ENCODE data around the gene PADI3.
"Not testable (repeated sequence)": the region's sequence is repeated elsewhere in the genome, so short reads cannot be mapped to it uniquely, and the experiment has no call there.

The PADI3 gene

DNA sequence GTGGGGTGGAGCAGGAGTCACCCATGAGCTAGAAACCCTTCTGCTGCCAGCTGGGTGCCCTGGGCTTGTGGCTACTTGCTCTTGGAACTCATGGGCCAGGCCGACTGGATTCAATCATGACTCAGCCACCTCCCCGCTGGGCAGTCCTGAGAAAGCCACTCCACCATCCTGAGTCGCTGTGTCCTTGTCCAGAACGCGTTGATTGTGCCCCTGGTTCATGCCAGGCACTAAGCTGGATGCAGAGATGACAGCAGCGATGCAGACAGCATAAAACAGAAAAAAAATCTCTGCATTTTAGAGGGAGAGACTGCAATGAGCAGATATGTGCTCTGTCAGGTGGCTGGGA is 33.4 kb upstream of the PADI3 start:
- DNase-seq: no peak

GRCh38 chr1:17216078-17216477 is 32.8 kb upstream of the PADI3 start:
- DNase-seq: no peak

- no peak for DNase-seq
Measured at GRCh38 chr1:17217607-17218006, 31.3 kb upstream of the PADI3 start.

GRCh38 chr1:17218939-17219338 is 30.0 kb upstream of the PADI3 start:
- no peak for DNase-seq

- no peak for DNase-seq
Measured at GRCh38 chr1:17220287-17220686, 28.6 kb upstream of the PADI3 start.

- no peak for DNase-seq
Measured at GRCh38 chr1:17222557-17222956, 26.3 kb upstream of the PADI3 start.

GRCh38 chr1:17224434-17224833 is 24.5 kb upstream of the PADI3 start:
- DNase-seq: no peak

GRCh38 chr1:17225140-17225539 is 23.8 kb upstream of the PADI3 start:
- no peak for DNase-seq

DNA sequence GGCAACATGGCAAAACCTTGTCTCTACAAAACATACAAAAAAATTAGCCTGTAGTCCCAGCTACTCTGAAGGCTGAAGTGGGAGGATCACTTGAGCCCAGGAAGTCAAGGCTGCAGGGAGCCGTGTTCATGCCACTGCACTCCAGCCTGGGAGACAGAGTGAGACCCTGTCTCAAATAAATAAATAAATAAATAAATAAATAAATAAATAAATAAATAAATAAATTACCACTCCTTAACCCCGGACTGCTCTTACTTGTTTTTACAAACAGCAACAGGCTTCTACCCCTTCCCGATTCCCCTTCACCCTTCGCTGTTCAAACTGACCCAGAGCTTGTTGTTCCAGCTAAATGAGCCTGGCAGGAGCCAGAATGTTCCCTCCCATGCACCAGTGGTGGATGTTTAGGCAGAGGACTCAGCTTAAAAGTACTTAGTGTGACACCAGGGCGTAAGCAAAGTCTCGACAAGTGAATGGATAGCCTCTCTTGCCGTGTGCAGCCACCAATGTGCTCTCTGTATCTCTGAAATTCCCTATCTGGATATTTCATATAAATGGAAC is 21.5 kb upstream of the PADI3 start:
- DNase-seq: no peak

DNA sequence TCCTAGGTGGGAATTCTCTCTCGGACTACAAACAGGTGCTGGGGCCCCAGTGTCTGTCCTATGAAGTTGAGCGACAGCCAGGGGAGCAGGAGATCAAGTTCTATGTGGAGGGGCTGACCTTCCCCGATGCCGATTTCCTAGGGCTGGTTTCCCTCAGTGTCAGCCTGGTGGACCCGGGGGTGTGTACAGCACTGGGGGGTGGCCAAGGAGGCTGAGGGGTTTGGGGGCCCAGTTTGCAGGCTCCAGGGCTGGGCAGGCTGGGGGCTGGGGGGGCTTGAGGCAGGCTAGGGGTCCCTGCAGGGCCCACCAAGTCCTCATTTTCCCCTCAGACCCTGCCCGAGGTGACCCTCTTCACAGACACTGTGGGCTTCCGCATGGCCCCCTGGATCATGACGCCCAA is 20.3 kb upstream of the PADI3 start:
- DNase-seq: no peak

DNA sequence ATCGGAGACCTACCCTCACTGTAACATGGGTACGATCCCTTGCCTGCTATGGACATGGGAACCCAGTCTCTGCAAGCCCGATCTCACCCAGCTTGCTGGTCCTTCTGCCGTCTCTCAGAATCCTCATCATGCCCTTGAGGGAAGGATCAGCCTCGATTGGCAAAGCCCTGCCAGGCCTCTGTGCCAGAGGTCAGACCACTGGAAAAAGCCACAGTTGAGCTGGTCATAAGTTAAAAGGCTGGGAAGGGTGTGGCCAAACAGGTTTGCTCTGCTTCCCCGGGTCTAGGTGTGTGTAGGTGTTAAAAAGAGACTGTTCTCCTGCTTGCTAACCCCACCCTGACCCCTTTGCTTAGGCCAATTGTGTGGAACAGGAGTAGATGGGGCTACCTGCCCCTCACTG is 19.5 kb upstream of the PADI3 start:
- DNase-seq: no peak

DNA sequence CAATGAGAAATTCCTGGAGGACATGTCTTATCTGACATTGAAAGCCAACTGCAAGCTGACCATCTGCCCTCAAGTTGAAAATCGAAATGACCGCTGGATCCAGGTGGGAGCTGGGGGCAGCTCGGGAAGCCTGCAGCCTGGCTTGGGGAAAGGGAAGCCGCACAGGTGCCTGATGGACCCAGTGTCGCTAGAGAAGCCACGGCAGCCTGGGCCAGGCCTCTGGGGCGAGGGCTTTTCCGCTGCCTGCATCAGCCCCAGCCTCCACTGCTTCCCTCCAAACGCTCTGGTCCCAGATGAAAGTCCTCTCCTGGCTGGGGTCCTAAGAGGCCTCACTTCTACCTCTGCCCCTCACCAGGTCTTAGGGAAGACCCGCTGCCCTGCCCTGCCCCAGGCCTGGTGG is 18.8 kb upstream of the PADI3 start:
- no peak for DNase-seq

DNA sequence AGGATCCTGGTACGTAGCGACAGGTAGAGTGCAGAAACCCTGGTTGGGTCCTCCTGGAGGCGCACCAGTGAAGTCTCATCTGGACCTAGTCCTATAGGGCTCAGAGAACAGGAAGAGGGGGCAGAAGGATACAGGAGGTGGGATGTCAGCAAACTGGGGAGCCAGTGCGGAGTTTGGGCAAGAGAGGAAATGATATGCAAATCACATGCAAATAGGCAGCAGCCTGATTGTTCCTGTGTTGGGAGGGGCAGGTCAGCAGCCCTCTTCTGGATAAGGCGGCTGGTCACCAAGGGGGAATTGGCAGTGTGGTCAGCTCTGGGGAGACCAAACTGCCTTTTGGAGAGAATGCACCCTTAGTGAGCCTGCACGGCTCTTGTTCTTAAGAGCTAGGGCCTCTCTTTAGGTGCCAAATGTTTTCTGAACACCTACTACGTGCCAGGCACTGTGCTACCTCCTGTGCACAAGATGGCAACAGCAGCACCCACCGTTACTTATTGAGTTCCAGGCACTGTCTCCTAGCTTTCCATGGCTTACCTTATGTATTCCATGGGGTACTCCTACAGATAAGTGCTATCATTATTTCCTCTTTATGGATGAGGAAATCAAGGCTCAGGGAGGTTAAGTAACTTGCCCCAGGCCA is 18.1 kb upstream of the PADI3 start:
- no peak for DNase-seq

DNA sequence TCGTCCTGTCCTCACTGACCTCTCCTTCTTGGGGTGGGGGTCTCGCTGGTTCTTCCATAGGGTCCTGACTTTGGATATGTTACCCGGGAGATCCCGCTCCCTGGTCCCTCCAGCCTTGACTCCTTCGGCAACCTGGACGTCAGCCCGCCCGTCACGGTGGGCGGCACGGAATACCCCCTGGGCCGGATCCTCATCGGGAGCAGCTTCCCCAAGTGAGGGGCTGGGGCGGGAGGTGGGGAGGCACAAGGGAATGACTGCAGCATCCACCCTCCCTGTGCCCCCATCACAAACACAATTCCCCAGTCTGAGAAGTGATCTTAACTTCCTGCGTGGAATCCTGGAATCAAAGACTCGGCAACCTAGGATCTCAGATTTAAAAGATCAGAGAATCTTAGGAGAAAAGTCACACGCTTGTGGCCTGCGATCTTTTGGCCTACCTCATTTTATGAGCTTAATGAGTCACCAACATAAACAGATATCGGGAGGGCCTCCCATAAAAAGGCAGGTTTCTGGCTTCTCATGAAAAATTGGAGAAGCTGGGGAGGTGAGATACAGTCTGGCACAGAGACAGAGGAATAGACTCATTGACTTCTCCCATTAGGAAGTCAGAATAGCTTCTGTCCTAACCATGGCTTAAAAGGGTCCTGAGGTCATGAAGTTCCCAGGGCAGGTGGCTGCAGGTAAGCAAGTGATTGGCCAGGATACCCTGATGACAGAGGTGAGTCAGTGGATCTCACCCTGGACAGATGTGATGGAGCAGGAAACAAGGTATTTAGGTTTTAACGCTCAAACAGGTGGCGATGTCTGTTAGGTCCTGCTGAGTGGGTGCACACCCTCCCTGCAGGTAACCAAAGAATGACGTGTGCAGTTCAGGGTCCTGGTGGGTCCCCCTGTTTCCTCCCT is 15.9 kb upstream of the PADI3 start:
- no peak for DNase-seq

- DNase-seq: peak in 1 of 2 experiments; percentile 25
Measured at GRCh38 chr1:17233675-17234320, 15.1 kb upstream of the PADI3 start.

DNA sequence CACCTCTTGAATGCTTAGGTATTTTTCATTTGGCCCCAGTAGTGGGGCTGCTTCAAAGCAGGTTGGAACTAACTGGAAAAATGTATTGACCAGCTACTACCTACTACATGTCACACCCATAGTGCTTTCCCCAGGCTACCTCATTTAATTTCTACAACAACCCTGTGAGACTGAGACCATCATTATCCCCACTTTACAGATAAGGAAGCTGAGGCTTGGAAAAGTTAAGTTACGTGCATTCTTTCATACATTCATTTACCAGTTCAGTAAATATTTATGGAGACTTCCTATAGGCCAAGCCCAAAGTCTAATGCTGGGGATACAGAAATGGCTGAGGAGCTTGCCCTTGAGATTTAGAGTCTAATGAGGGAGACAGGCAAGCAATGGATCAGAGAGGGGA is 14.5 kb upstream of the PADI3 start:
- no peak for DNase-seq

DNA sequence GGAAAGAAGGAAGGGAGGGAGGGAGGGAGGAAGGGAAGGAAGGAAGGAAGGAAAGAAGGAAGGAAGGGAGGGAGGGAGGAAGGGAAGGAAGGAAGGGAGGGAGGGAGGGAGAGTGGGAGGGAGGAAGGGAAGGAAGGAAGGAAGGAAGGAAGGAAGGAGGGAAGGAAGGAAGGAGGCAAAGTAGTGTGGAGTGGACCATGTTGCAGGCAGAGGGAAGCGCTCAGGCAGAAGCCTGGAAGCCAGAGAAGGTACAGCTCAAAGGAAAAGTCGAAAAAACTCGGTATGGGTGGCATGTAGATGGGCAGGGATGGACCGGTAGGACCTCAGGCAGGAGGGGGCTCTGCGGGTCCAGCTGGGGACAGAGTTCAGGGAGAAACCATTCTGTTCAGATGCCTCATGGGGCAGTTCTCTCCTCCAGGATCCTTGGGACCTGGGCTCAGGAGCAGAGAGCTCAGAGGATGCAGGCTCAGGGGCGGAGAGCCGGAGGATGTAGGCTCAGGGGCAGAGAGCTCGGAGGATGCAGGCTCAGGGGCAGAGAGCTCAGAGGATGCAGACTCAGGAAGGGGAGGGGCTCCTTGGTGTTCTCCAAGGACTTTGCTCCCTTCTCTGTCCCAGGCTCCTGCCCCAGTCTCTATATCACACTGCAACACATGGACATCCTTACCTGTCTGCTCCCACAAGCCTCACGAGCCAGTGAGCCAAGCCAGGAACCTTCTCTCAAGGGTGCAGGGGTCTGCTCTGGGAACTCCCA is 13.6 kb upstream of the PADI3 start:
- DNase-seq: no peak

DNA sequence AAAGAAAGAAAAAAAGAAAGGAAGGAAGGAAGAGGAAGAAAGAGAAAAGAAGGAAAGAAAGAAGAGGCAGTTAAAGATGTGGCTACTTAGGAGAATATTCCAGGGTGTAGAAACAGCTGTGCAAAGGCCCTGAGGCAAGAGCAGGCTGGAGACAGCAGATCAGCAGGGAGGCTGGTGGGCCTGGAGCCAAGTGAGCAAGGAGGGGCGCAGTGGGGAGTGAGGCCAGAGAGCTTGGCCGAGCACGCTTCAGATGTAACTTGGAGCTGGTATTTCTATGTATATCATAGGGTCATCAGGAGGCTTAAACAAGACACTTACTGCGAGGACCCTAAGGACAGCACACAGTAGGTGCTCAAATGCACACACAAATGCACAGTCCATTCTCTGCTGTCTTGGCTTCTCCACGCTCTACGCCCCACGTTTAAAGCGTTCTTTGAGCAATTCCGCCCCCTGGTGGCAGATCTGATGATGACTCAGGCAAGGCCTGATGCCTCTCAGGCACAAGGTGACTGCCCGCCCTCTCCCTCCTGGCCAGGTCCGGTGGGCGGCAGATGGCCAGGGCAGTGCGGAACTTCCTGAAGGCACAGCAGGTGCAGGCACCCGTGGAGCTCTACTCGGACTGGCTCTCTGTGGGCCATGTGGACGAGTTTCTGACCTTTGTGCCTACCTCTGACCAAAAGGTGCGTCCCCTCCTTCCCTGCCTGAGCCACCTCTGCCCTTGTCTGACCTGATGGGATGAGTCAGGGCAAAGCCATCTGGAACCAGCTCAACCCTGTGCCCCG is 11.9 kb upstream of the PADI3 start:
- peak; percentile 79 to 85 for DNase-seq

DNA sequence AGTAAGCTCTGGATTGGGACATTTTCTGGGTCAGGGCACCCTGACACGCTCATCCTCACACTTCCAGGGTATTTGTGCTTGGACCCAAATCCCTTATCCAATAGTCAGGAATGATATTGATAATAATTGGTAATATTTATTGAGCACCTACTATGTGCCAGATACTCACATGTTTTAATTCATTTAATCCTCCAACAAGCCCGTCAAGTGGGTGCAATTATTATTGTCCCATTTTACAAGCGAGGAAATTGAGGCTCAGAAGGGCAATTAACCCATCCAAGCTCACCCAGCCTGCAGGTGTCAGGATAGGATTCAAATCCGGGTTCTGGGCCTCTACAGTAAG is 11.4 kb upstream of the PADI3 start:
- DNase-seq: no peak

DNA sequence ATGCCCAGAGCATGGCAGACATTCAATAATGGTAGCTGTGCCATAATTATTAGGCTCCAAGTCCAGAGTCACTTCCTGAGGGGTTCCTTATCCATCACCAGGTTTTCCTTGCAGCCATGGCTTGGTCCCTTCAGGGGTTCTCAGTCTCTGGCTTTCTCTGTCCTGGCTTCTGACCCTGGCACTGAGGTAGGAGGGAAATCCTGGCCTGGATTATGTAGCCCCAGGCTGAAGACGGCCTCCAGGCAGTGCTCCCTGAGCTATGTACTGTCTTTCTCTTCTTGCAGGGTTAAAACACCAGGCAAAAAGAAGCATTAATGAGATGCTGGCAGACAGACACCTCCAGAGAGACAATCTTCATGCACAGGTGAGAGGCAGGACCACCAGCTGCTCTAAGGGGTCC is 9.5 kb upstream of the PADI3 start:
- peak; percentile 95 for DNase-seq

GRCh38 chr1:17241011-17241779 is 7.7 kb upstream of the PADI3 start:
- DNase-seq: not testable (repeated sequence)

- not testable (repeated sequence) for DNase-seq
Measured at GRCh38 chr1:17241780-17242074, 7.2 kb upstream of the PADI3 start.
